ENCODE measurements around the gene MTIF2. TPM values are rescaled to one million over a fixed set of nuclear protein-coding genes. Genes with fewer than 3 reads are reported as not detected.
"Not testable (repeated sequence)": the region's sequence is repeated elsewhere in the genome, so short reads cannot be mapped to it uniquely, and the experiment has no call there.

MTIF2 gene
- total RNA-seq, 2 donors from 2014 or later, result 35.5 to 38.8 TPM

GRCh38 chr2:55229221-55229620 lies 39.8 kb downstream of the MTIF2 start:
- peaks cover 48 to 49% of the 10 kb centered on the region in 2 donors for H3K36me3 Mint-ChIP-seq
- peak overlapping the region in 1 of 2 donors; percentile 12 for H3K27ac Mint-ChIP-seq
- ATAC-seq (no peak), DNase-seq (ENCODE audit: low spot score in 2 of 2) (no peak)
- H3K9me3 Mint-ChIP-seq, result peaks cover 4 to 6% of the 10 kb centered on the region in 2 donors

GRCh38 chr2:55228226-55228563 lies 40.8 kb downstream of the MTIF2 start:
- DNase-seq (ENCODE audit: low spot score in 2 of 2), result no peak
- H3K27ac Mint-ChIP-seq, result peak overlapping the region; percentile 35 to 38
- peaks cover 38 to 39% of the 10 kb centered on the region in 2 donors for H3K36me3 Mint-ChIP-seq
- no peak for ATAC-seq
- H3K9me3 Mint-ChIP-seq, result peaks cover 4 to 6% of the 10 kb centered on the region in 2 donors

GRCh38 chr2:55227437-55228225 lies 41.4 kb downstream of the MTIF2 start:
- peaks cover 33% of the 10 kb centered on the region in 2 donors for H3K36me3 Mint-ChIP-seq
- DNase-seq (ENCODE audit: low spot score in 2 of 2); H3K9me3 Mint-ChIP-seq; ATAC-seq: not testable (repeated sequence)
- peak overlapping the region; percentile 35 to 38 for H3K27ac Mint-ChIP-seq

GRCh38 chr2:55225481-55226020 lies 43.5 kb downstream of the MTIF2 start:
- DNase-seq (ENCODE audit: low spot score in 2 of 2) (no peak), ATAC-seq (no peak)
- Mint-ChIP-seq H3K27ac (no peak overlapping the region), H3K9me3 (peaks cover 3 to 6% of the 10 kb centered on the region in 2 donors), H3K36me3 (peaks cover 12 to 24% of the 10 kb centered on the region in 2 donors)

- ATAC-seq, result no peak
- no peak overlapping the region for H3K27ac Mint-ChIP-seq
- DNase-seq (ENCODE audit: low spot score in 2 of 2), result no peak
- peaks cover 0 to 6% of the 10 kb centered on the region in 2 donors for H3K9me3 Mint-ChIP-seq
- peaks cover 7 to 17% of the 10 kb centered on the region in 2 donors for H3K36me3 Mint-ChIP-seq
Measured at GRCh38 chr2:55224761-55225261, 44.2 kb downstream of the MTIF2 start.

GRCh38 chr2:55223958-55224760 lies 44.9 kb downstream of the MTIF2 start:
- DNase-seq (ENCODE audit: low spot score in 2 of 2) (no peak), ATAC-seq (no peak)
- Mint-ChIP-seq H3K9me3 (peaks cover 0 to 6% of the 10 kb centered on the region in 2 donors), H3K27ac (peak overlapping the region; percentile 65 to 82), H3K36me3 (peaks cover 7 to 12% of the 10 kb centered on the region in 2 donors)

- no peak for DNase-seq (ENCODE audit: low spot score in 2 of 2)
- Mint-ChIP-seq H3K36me3 (no peaks in the 10 kb centered on the region), H3K27ac (no peak overlapping the region), H3K9me3 (no peaks in the 10 kb centered on the region)
- ATAC-seq, result no peak
Measured at GRCh38 chr2:55213822-55214221, 55.2 kb downstream of the MTIF2 start.

- Mint-ChIP-seq H3K27ac (no peak overlapping the region), H3K36me3 (peaks cover 20 to 23% of the 10 kb centered on the region in 2 donors), H3K9me3 (peaks cover 8 to 11% of the 10 kb centered on the region in 2 donors)
- DNase-seq (ENCODE audit: low spot score in 2 of 2) (no peak), ATAC-seq (no peak)
Measured at GRCh38 chr2:55204950-55205349, 64.1 kb downstream of the MTIF2 start.

GRCh38 chr2:55204536-55204935 lies 64.5 kb downstream of the MTIF2 start:
- Mint-ChIP-seq H3K9me3 (peaks cover 8 to 13% of the 10 kb centered on the region in 2 donors), H3K36me3 (peaks cover 24 to 27% of the 10 kb centered on the region in 2 donors), H3K27ac (no peak overlapping the region)
- ATAC-seq (no peak), DNase-seq (ENCODE audit: low spot score in 2 of 2) (no peak)

- no peak for DNase-seq (ENCODE audit: low spot score in 2 of 2)
- Mint-ChIP-seq H3K27ac (no peak overlapping the region), H3K9me3 (peaks cover 8 to 20% of the 10 kb centered on the region in 2 donors), H3K36me3 (peaks cover 44 to 47% of the 10 kb centered on the region in 2 donors)
- ATAC-seq, result no peak
Measured at GRCh38 chr2:55200416-55200815, 68.6 kb downstream of the MTIF2 start.

GRCh38 chr2:55196526-55196925 lies 72.5 kb downstream of the MTIF2 start:
- ATAC-seq, result no peak
- Mint-ChIP-seq H3K36me3 (peaks cover 37 to 45% of the 10 kb centered on the region in 2 donors), H3K27ac (no peak overlapping the region), H3K9me3 (peaks cover 10 to 18% of the 10 kb centered on the region in 2 donors)
- no peak for DNase-seq (ENCODE audit: low spot score in 2 of 2)

- H3K36me3 Mint-ChIP-seq, result peaks cover 11 to 13% of the 10 kb centered on the region in 2 donors
Measured at GRCh38 chr2:55191888-55192287, 77.1 kb downstream of the MTIF2 start.

GRCh38 chr2:55186837-55187236 lies 82.2 kb downstream of the MTIF2 start:
- not testable (repeated sequence) for H3K9me3 Mint-ChIP-seq; ATAC-seq; H3K27ac Mint-ChIP-seq; DNase-seq (ENCODE audit: low spot score in 2 of 2)
- peaks cover 5 to 13% of the 10 kb centered on the region in 2 donors for H3K36me3 Mint-ChIP-seq

More at GRCh38 chr2:55191888-55192287, 77.1 kb downstream of the MTIF2 start:
- not testable (repeated sequence) for DNase-seq (ENCODE audit: low spot score in 2 of 2); ATAC-seq; H3K9me3 Mint-ChIP-seq; H3K27ac Mint-ChIP-seq

Other genes starting within 250 kb of the MTIF2 start
- 10 to 100 TPM; 86.5 to 88.5 TPM for gene RTN4, start 218.8 kb downstream of the MTIF2 start, total RNA-seq
- gene CLHC1, start 36.9 kb downstream of the MTIF2 start, total RNA-seq, result 10 to 100 TPM in 1 of 2 donors, 1 to 10 TPM in 1; 2.7 to 10.3 TPM
- 1,000 to 10,000 TPM; 1,123 to 1,275 TPM for gene RPS27A, start 36.5 kb downstream of the MTIF2 start, total RNA-seq
- gene CCDC88A, start 150.6 kb upstream of the MTIF2 start, total RNA-seq, result 10 to 100 TPM; 13.6 to 18.9 TPM